NCI-H2081 (cell line): Measurements from ENCODE around the gene UBL7.

Experiments
- DNase-seq, 2 experiments: peaks; one replicate each; lab custom pipeline; 2025; lab: John Stamatoyannopoulos, UW

Gene UBL7

DNA sequence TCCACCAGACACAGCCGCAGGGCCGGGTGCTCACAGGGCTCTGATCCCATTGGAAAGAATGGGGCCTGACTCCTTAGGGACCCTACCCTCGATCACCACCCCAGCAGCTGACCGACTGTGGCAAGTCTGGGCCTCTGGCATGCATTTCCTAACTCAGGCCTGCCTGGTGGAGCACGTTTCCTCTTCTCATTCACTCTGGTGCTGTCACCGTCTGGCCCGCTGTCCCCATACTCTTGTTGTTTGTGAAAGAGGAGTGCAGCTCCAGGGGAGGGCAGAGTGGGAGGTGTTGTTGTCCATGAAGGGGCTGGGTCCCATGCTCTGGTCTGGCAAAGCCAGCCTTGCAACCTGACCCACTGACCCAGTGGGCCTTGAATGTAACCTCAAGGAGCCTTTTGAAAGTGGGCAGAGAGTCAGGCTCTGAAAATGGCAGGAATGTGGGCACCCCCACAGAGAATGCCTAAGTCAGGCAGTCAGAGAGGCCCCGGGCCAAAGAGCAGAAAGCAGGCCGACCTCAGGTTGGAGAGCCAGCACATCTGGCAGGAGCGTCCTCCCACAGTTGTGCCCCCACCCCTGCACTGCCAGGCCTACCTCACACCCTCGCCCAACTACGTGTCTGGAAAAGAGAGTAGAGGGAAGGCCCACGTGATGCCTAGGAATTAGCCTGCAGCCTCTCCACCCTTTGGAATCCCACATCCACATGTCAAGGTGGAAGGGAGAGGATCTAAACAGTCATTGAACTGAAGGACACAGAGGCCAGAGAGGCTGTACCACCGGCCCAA is 38.1 kb downstream of the UBL7 start:
- DNase-seq: no peak

DNA sequence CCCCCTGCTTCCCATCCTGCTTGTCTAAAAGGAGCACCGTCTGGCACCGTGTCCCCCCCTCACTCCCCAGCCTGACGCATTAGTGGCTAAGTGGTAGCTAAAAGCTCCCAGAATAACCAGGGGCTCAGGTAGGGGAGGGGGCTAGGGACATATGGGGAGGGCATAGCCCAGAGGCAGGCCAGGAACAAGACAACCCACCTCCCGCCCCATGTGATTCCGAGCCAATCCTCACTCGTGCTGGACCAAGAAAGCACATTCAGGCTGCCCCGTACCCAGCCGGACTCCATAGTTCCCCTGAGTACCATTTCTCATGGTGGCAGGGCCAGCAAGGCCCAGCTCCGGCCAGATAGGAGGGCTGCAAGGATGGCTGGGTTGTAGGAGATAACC is 38.7 kb downstream of the UBL7 start:
- no peak for DNase-seq

DNA sequence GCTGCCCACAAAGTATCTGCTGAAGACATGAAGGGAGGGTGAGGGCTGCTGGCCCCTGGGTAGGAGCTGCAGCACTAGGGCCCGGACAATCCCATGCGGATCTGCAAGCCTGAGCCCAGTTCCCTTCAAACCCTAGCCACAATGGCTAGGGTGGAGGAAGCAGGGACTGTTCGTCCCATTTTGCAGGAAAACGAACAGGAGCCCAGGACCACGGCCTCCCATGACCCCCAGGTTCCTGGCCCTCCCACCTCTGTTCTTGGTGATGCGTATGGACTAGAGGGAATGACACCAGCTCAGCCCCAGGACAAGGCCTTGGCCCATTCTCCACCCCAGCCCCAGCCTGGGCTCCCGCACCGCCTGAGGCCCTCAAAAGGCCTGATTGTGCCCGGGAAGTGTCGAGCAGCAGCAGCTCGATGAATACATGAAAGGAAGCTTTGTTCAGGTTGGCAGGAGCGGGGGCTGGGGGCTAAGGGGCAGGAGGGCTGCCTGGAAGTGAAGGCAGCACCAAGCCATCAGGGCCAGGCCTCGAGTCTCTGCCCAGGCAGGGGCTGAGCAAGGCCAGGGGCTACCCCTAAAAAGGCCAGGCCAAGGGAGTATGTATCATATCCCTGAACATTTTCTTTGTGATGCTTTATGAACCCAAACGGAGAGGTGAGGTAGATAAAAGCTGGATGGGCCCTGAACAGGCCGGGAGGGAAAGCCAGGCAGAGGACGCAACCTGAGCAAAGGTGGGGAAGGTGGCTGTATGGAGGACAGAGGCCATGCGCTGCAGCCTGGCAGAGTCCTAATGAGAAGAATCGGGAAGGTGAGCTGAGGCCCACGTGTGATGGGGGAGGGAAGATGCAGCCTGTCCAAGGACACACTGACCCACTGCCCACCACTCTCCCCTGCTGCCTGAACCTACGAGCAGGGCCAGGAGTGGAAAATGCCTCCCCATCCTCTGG is 39.4 kb downstream of the UBL7 start:
- DNase-seq: no peak

DNA sequence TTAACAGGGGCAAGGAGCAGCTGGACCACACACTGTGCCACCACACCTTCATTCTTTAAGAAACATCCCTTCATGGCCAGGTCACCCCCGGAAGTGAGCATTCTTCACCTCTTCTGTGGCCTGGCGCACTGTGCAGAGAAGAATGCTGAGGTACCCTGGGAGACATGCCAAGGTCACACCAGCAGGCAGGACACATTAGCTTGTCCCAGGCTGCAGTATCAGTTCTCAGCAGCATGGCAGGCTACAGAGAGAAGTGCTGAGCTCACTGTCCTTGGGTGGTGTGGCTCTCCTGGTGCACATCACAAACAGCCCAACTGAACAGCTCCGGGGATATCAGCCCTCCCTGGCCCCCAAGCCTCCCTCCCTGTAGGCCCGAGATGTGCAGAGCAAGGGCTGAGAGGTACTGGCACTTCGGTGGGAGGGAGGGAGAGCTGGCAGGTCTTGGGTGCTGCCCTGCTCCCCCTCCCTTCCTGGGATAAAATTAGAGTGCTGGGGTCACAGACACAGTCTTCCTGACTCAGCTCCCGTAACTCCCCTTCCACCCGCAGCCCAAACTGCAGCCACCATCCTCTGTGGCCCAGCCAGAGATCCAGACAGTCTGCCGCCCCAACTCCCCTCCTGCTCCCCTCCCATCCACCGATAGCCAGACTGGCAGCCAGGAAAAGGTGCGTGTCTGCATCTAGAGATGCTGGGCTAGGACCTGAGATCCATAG is 40.6 kb downstream of the UBL7 start:
- DNase-seq: no peak

DNA sequence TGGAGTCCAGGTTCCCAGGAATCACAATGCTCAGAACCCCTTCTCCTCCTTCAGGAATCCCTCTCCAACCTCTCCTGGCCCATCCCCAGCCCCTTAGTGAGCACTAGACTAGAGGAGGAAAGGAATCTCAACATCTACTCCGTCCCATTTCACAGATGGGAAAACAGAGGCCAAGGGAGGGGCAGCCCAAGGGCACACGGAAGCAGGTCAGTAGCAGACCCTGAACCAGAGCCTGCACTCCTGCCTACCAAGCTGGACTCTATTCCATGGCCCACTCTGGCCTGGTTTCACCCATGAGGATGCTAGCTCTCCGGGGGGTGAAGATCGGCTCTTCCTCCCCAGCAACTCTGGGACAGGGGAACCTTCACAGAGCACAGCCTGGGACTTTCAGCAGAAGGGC is 41.5 kb downstream of the UBL7 start:
- no peak for DNase-seq

DNA sequence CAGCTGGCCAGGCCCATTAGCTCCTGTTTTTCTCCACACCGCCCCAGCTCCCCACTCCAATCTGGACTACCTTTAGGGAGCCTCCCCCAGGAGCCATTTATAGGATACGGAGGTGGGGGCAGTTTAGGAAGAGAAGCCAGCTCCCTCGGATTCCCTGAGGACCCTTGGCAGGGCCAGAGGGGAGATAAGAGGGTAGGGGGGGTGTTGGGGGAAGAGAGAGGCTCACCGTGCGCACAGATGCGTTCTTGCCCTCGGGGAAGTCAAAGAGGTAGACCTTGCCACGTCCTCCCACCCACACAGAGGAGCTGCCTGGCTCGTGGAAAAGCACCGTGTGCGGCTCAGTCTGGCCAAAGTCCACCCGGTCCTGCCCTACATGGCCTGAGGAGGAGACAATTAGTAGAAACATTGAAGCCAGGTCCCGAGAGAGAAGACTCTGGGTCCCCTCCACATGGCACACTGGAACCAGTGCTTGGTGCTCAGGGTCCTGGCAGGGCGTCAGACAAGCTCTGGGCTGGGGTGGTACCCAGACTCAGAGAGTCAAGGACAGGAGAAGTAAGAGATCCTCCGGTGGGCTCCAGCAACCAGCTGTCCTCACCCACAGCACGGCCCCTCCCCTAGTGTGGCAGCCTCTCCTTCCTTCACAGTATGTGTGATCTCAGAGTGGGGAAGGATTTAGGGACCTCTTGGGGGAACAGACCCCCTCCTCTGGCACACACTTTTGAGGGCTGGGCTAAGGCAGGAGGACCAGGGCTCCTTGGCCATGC is 42.2 kb downstream of the UBL7 start:
- no peak for DNase-seq

DNA sequence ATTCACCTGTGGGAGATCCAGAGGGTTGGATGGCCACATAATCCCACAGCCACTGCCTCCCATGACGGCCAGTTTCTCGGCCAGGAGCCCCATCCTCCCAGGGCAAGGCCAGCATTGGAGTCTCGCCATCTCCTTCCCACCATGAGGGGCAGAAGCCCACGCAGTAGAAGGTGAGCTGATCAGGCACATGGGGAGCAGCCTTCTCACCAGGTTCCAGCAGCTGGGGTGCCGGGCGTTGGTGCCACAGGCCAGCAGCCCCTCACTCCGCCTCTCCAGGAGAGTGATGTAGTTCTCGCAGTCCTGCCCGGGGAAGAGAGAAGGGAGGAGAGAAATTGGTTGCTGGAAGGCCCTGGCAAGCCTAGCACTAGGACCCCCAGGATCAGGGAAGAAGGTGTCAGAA is 43.3 kb downstream of the UBL7 start:
- DNase-seq: no peak

DNA sequence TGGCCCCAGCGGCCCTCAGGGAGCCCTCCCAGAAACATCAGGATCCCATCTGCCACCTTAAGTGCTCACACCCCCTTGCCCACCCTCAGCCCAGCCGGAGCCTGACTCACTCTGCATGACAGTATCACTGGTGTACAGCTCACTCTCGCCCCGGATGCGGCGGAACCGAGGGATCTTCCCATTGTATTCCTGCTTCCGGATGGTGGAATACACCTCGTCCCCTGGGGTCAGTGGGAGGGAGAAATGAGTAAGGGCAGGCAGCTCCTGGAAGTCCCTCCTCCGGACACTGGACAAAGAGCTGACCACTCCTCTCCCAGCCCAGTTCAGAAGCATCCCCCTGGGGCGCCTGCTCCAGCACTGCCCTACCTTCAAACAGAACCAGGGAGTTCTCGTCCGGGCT is 43.7 kb downstream of the UBL7 start:
- DNase-seq: no peak

DNA sequence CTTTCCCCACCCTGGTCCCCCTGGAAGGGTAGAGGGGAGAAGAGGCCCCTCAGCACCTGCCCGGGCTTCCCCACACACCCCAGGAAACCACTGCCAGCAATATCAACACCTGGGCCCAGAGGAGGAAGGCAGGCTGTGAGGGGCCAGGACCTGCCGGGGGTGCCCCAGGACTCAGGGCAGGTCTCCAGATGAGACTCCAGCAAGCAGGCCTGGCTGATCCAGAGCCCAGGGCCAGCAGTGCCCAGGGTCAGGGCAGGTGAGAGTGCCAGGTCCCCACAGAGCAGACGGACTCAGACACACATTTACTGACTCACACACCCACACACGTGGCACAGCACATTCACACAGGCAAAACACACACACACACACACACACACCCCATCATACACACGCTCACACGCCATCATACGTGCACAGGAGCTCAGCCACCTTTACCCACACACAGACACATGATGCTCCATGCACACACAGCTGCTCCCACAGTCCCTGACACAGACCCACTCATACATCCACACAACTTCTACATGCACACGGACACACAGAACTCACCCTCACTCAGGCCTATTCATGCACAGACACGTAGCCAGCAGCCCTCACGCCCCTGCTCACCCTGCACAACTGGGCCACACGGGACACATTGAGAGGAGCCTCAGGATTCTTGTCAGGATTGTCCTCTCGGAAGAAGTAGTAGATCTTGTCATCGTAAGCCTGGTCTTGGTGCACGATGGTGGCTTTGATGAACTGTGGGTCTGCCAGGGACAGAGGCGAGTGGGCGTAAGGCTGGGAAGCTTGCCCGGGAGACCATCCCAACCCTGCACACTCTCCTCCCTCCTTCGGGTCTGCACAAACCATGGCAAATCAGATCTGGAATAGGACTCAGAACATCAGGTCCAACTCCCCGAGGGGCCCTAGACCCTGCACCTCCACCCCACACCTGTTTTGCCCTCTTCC is 44.7 kb downstream of the UBL7 start:
- no peak for DNase-seq

DNA sequence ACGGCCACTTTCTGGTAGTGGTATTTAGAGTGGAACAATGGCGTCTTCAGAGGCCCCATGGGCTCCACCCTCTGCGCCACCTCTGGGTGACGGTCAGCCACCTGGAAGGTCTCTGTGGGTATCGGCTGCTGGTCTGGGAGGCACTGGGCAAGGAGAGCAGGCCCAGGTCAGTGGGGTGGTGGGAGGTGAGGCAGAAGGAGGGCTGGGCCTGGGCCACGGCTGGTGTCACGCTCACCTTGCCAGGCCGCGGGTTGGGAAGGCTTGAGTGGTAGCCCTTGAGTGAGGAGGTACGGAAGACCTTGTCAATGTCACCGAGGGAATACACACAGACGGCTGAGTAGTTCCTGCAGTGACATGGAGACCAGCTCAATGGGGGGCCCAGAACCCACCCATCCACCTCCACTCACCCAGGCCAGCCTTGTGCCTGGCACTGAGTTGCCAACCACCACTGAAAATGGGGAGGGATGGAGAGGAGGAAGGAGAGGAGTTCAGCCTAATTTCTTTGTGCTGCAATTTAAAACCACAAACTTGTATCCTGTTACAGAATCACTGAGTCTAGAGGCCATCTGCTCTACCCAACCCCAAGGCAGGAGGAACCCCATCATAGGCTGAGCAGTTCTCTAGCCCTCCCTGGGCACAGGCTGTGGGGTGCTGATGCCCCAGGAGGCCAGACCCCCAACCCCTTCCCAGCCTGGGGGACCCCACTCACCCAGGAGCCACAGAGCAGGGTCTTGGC is 46.2 kb downstream of the UBL7 start:
- no peak for DNase-seq

DNA sequence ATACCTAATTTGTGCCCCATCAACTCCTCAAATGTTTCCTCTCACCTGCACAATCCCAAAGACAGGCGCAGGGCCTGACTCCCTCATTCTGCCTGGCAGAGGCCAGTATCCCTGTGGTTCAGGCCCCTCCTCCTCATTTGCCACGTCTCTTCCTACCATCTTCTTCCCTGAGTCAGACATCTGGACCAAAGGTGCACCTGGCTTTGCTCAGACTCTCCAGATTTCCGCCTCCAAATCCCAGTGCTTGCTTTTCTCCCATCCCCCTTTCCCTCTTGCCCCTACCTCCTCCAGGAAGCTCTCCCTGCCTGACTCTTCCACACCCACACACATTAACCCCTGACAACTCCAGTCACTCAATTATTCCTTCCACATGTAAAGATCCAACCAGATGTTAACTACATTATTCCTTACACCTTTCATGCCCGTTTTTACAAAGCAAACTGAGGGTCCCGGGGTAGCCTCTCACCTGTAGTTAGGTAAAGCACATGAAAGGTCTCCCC is 46.8 kb downstream of the UBL7 start:
- DNase-seq: no peak

DNA sequence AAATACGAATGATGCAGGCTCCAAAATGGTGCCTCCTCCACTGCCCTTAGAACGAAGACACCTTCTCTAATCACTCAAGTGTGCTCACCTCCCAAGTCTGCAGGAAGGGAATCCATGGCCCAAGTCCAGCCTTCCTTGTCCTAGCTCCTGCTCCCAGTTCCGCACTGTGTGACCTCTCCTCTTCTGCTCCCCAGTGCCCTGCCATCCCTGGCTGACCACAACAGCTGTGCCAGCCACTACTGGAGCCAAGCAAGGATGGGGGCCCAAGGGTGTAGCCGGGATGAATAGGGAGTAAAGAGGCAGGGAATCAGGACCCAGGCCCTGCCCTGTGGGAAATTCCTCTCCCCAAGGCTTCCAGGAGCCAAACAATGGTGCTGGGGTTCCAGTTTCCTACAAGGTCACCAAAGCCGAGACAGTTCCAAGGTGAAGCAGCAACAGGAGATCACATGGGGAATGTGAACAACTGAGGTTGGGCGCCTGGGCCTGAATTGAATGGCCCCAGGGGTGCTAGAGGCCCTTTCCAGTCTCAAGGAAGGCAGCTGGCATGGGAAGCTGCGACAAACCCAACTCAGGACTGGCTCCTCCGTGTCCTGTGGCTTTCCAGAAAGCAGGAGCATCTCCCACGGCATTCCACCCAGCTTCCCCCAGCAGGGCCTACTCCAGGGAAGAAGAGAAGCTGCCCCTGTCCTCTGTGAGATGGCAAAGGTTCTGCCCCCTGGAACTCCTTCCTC is 47.4 kb downstream of the UBL7 start:
- DNase-seq: no peak

DNA sequence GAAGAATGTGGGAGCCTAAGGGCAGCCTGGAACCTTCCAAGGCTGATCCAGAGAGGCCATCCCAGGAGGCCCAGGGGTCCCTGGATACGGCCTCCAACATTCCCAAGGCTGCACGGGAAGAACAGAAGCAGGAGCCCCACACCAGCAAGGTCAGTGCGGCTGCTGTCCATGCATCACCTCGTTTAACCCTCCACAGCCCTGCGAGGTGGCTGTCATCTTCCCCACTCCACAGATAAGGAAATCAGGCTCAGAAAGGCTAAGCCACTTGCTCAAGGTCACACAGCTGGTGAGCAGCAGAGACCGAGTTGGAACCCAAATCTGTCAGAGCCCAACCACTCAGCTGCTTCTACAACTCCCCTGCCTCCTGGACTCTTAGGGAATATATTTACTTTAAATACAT is 48.8 kb downstream of the UBL7 start:
- DNase-seq: no peak

DNA sequence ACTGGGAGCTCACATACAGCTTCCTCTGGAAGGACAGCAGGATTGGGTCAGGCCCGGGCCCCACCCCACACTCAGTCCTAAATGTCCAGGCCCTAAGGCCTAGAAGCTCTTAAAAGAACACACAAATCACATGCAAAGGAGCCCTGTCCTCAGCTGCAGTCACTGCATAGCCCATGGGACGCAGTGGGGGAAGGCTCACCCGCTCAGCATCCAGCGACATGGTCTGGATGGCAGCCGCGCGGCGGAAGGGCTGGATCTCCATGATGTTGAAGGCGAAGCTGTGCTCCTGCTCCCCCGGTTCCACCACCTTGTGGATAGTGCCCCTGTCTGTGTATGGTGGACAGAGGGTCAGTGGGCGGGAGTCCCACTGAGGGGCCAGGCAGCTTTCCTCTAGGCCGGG is 49.3 kb downstream of the UBL7 start:
- DNase-seq: no peak

DNA sequence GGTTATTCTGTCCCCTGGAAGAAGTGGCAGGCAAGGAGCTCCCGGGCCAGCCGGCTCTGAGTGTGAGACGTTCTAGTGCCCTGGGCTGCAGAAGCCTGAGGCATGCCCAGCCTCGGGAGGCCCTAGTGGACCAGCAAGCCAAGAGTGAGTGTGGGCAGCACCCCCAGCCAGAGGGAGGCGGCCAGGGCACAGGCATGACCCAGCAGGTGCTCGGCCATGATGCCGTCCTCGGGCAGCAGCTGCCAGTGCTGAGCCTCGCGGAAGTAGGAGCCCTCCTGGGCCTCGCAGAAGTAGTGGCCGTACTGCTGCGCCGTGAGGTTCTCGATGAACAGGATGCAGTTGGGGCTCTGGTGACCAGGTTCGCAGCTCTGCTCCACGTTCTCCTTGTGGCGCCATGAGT is 50.5 kb downstream of the UBL7 start:
- no peak for DNase-seq

DNA sequence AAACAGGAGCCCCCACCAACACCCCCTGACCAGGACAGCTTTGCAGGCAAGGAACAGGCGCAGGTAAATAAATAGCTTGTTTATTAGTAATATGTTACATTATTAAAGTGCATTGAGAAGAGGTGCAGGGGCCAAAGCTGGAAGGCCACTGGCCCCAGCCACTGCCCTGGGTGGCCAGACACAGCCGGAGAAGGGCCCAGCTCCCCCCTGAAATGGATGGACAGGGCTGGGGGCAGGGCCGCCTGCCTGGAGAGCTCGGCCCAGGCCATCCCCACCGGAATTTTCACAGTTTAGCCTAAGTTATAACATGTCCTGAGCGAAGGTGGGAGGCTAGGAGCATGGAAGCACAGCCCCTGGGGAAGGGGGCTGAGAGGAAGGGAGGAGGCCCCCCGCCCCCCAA is 51.7 kb downstream of the UBL7 start:
- no peak for DNase-seq

DNA sequence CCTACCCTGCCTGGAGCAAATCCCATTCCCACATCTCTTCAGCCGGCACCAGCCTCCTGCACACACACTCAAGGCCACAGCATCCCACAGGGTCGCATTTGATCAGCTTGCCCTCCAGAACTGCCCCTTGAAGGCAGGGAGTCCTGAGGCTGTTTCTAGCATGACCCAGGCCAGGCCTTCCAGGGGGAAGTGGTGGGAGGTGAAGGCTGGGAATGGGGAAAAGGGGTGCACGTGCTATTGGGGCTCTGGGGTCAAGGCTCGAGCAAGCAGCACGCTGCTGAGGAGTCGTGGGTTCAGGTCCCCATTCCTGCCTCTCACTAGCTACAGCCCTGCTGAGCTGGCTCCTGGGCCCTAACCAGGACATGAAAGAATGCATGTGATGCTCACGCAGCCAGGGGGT is 52.1 kb downstream of the UBL7 start:
- no peak for DNase-seq

DNA sequence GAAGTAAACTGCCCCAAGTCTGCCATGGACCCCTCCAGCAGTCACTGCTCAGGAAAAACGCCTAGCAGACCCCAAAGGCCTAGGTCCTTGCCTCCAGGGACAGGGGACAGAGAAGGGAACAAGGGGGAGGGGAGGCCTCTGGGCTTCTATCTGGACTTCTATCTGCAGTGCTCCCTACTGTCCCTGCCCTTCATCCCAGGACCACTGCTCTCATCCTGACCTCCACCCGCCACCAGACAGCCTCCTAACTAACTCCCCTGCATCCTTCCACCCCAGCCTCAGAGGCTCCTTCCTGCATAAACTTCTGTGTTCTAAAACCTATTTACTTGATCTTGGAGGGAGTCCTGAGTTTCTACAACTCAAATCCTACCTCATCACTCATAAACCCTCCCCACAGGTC is 52.6 kb downstream of the UBL7 start:
- no peak for DNase-seq
